ENCODE measurements around the gene KCNMA1.

DNA sequence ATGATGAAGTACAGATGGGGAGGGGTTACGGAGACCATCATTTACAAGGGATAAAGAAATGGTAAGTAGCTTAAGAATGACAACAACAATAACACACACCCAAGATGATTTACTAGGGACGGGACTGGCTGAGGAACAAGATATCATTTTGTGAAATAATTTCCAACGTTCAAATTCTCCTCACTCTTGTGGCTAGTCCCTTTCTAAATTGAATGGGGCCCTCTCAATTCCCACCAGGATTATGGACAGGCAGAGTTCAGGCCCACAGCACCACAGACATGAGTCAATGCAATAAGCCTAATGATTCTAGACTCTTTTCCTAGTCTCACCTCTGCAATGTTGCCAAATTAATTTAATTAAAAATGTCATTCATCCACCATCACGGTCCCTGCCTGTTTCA is 448.1 kb downstream of the KCNMA1 start:
- TF ChIP-seq, protein P1, sequence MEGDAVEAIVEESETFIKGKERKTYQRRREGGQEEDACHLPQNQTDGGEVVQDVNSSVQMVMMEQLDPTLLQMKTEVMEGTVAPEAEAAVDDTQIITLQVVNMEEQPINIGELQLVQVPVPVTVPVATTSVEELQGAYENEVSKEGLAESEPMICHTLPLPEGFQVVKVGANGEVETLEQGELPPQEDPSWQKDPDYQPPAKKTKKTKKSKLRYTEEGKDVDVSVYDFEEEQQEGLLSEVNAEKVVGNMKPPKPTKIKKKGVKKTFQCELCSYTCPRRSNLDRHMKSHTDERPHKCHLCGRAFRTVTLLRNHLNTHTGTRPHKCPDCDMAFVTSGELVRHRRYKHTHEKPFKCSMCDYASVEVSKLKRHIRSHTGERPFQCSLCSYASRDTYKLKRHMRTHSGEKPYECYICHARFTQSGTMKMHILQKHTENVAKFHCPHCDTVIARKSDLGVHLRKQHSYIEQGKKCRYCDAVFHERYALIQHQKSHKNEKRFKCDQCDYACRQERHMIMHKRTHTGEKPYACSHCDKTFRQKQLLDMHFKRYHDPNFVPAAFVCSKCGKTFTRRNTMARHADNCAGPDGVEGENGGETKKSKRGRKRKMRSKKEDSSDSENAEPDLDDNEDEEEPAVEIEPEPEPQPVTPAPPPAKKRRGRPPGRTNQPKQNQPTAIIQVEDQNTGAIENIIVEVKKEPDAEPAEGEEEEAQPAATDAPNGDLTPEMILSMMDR (IDR thresholded peaks at IDR 0.05): no peak
- TF ChIP-seq POLR2A (IDR thresholded peaks at IDR 0.05): no peak
